HUES6 (cell line): ENCODE data around the gene ACAP3.

Experiments used
- H3K27ac ChIP-seq: 2 replicates; pipeline ENCODE4 v1.7.0; 2013; ENCODE audit warnings: low read depth, mild to moderate bottlenecking, low read length, inconsistent platforms
- H3K27me3 ChIP-seq: 2 replicates; pipeline ENCODE4 v1.6.1; 2013; ENCODE audit warnings: low read length; ENCODE audit not compliant: control insufficient read depth, insufficient read depth
- H3K36me3 ChIP-seq: 2 replicates; pipeline ENCODE4 v1.6.1; 2013; ENCODE audit warnings: low read length; ENCODE audit not compliant: control insufficient read depth, insufficient read depth
- H3K4me1 ChIP-seq: 2 replicates; pipeline ENCODE4 v1.6.1; 2013; ENCODE audit warnings: low read length; ENCODE audit not compliant: control insufficient read depth, insufficient read depth
- H3K4me3 ChIP-seq: 2 replicates; pipeline ENCODE4 v1.5.1; 2013; ENCODE audit warnings: low read depth, low read length
- H3K9ac ChIP-seq: one replicate; pipeline ENCODE4 v1.6.1; 2013; ENCODE audit warnings: mild to moderate bottlenecking, low read length
- H3K9me3 ChIP-seq: 2 replicates; pipeline ENCODE4 v1.6.1; 2013; ENCODE audit warnings: low read depth, low read length; ENCODE audit not compliant: control insufficient read depth, insufficient read depth

ACAP3 gene

DNA sequence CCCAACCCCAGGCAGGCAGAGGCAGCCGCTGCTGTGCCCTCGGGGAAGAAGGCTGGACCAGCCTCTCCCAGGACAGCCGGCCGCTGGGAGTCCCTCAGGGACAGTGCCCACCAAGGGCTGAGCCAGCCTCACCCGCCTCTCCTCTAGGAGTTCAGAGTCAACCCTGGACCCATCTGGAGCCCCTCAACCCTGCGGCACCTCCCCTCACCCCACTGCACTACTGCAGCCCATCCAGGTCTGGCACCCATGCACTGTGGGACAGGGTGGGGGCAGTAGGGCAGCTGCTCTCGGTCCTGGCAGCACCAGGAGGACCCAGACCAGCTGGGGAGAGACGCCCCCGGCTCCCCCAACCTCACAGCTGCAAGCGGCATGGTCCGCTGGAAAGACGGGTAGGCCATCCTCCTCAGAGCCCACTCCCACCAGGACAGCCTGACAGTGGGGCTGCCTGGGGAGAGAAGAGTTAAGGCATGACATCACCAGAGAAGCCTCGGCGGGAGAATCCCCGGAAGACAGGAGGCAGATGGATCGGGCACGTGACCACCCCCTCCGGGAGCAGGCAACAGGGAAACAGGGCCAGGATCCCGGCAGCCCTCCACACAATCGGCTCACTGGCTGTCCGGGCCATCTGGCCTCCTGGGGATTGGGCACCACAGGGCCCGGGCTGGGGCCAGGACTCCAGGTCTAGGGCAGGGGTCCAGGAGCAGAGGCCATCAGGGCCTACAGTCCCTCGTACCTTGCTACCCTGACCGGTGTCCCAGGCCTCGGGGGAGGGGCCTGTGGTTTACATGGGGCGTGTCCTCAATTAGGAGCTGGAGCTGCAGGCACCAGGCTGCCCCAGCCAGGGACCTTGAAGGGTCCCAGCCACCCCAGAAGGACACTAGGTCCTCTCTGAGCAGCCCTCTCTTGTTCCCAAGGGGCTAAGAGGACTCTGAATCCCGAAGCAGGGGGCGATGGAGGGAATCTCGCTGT lies 3.1 kb downstream of the ACAP3 start:
- Histone ChIP-seq H3K4me3 (peak overlapping the region; percentile 50), H3K27ac (peak overlapping the region; percentile 84), H3K36me3 (no peaks in the 10 kb centered on the region), H3K4me1 (peaks cover 42% of the 10 kb centered on the region), H3K9me3 (no peaks in the 10 kb centered on the region), H3K27me3 (no peaks in the 10 kb centered on the region; the same call in 1 of the 2 replicates), H3K9ac (peak overlapping the region; percentile 65)

DNA sequence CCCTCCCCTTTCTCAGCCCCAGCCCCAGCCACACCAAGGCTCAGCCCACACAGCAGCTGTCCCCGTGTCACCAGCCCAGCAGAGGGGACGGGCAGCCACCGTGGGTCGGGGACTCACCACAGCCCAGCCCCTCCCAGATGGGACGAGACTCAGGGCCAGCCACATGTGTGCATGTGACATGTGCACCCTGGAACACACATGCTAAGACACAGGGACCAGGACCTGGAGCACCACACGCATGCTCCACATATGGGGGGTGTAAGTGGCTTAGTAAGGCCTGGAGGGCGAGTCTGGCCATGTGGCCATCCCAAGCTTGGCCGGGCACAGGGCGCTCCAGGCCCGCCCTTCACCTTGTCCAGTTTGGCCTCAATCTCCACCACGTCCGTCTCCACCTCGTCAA lies 4.0 kb downstream of the ACAP3 start:
- Histone ChIP-seq H3K36me3 (no peaks in the 10 kb centered on the region), H3K4me1 (peaks cover 38% of the 10 kb centered on the region), H3K27ac (no peak overlapping the region), H3K4me3 (no peak overlapping the region), H3K9ac (no peak overlapping the region), H3K27me3 (no peaks in the 10 kb centered on the region; the same call in 1 of the 2 replicates), H3K9me3 (no peaks in the 10 kb centered on the region)

DNA sequence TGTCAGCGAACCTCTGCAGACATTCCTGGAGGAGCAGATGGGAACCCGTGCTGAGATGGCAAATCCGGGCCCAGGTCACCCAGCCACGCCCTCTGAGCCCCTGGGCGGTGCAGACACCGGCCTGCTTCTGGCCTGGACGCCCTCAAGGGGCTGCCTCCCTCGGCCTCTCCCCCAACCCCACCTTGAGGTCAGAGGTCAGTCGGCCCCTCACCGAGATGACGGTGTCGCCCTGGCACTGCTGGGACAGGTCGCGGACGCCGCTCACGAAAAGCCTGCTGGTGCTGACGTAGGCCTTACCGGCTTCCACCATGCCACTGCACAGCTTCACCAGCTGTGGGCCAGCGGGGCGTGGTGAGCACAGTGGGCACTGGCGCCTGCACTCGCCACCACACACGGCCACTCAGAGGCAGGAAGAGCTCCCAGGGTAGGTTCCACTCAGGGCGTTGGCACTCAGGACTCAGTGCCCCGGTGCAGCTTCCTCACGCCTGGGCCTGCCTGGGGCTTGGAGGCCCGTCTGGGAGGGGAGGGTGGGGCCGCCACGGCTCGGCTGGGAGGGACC lies 4.7 kb downstream of the ACAP3 start:
- peaks cover 38% of the 10 kb centered on the region for H3K4me1 ChIP-seq
- no peaks in the 10 kb centered on the region for H3K9me3 ChIP-seq
- no peaks in the 10 kb centered on the region for H3K36me3 ChIP-seq
- no peak overlapping the region for H3K9ac ChIP-seq
- no peaks in the 10 kb centered on the region; the same call in 1 of the 2 replicates for H3K27me3 ChIP-seq
- no peak overlapping the region for H3K27ac ChIP-seq
- no peak overlapping the region for H3K4me3 ChIP-seq

DNA sequence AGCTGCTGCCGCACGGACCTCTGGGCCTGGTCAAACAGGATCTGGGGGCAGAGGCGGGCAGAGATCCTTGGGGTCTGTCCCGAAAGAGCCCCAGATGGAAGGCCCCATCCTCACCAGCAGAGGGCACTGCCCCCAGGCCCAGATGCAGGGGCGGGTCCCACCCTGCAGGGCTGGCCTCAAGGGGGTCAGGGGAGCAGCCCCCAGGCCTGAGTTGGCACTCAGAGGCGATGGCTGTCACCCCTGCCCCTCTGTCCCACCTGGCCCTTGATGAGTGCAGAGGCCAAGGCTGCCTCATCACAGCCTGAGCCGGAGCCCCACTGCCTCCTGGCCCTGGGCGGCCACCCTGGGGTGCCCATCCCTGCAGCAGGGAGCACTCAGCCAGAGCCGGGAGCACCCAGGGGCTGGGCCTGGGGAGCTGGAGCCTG lies 5.7 kb downstream of the ACAP3 start:
- H3K36me3 ChIP-seq = peaks cover 4% of the 10 kb centered on the region
- no peak overlapping the region for H3K27ac ChIP-seq
- no peak overlapping the region for H3K9ac ChIP-seq
- peaks cover 35% of the 10 kb centered on the region for H3K4me1 ChIP-seq
- H3K27me3 ChIP-seq = no peaks in the 10 kb centered on the region; the same call in 1 of the 2 replicates
- no peaks in the 10 kb centered on the region for H3K9me3 ChIP-seq
- no peak overlapping the region for H3K4me3 ChIP-seq

DNA sequence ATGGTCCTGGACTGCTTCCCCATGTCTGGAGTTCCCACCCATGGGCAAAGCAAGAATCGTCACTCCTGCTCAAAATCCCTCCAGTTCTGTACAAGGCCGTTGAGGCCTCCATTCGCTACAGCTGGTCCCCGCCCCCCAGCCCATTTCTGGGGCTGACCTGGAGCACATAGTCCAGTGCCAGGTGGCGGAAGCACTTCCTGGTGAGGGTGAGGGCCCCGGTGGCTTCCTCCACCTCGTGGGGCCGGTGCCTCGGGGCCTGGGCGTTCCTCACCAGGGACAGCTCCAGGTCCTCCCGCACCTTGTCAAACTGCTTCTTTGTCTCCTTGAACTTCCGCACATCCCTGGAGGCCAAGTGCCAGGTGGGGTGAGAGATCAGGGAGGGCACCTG lies 7.4 kb downstream of the ACAP3 start:
- H3K4me1 ChIP-seq = peaks cover 20% of the 10 kb centered on the region
- no peaks in the 10 kb centered on the region for H3K27me3 ChIP-seq
- H3K4me3 ChIP-seq = no peak overlapping the region
- H3K9ac ChIP-seq = no peak overlapping the region
- no peak overlapping the region for H3K27ac ChIP-seq
- peaks cover 12% of the 10 kb centered on the region for H3K36me3 ChIP-seq
- no peaks in the 10 kb centered on the region for H3K9me3 ChIP-seq

DNA sequence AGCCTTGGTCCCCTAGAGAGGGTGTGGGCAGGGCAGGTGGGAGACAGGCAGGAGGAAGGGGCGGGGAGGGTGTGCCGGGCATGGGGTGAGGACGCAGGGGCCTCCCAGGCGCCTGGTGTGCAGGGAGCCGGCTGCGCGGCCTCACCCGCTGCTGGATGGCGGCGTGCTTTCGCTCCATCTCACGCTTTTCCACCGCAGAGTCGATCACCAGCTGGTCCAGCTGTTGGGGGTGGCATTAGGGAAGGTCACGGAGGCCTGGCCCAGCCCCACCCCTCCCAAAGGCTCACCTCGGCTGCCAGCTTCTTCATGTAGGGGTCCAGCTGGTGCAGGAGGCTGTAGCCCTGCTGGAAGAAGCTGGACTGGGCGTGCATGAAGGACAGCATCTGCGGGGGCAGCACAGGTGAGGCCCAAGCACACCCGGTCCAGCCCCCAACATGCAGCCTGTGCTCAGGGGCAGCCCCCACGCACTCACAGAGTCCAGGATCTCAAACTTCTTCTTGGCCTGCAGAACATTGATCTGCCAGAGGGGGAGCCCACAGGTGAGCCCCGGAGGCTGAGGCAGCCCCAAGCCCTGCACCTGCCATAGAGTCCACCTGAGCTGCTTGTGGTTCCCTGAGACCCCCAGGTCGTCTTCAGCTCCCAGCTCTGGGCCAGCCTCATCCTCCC lies 7.9 kb downstream of the ACAP3 start:
- Histone ChIP-seq H3K9me3 (no peaks in the 10 kb centered on the region), H3K27me3 (no peaks in the 10 kb centered on the region), H3K4me3 (no peak overlapping the region), H3K9ac (no peak overlapping the region), H3K36me3 (peaks cover 12% of the 10 kb centered on the region), H3K4me1 (peaks cover 15% of the 10 kb centered on the region), H3K27ac (no peak overlapping the region)

DNA sequence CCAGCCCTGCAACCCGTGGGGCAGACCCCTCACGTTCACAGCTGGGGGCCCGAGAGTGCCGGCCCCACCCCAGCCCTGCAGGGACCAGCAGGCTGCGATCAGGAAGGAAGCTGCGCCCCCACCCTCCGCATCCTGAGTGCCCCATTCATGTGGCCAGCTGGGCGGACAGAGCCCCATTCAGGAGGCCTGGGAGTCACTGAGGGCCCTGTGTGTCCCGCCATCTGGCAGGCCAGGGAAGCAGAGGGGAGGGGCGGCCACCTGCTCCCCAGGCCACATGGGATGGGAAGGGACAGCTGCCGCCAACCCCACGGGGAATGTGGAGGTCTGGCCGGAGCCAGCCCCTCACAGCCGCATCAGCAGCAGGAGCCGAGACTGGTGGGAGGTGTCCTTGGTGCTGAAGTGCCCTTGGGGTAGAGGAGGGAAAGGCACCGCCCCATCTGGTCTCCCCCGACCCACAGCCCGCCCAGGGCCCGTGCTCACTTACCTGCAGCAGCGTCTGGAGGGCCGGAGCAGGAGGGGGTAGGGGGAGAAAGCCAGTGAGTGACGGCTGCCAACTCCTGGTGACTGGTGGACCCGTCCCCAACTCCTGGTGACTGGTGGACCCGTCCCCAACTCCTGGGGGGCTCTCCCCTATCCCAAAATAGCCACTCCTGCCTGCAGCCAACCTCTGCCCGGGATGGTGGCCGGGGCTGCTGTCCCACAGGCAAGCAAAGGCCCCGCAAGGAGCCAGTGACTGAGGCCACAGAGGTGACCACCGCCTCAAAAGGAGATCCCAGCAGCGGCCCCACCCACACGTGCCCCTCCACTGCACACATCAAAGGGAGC lies 8.7 kb downstream of the ACAP3 start:
- peaks cover 7% of the 10 kb centered on the region for H3K4me1 ChIP-seq
- no peak overlapping the region for H3K27ac ChIP-seq
- no peak overlapping the region for H3K9ac ChIP-seq
- no peaks in the 10 kb centered on the region for H3K27me3 ChIP-seq
- peaks cover 12% of the 10 kb centered on the region for H3K36me3 ChIP-seq
- no peaks in the 10 kb centered on the region for H3K9me3 ChIP-seq
- H3K4me3 ChIP-seq = no peak overlapping the region

DNA sequence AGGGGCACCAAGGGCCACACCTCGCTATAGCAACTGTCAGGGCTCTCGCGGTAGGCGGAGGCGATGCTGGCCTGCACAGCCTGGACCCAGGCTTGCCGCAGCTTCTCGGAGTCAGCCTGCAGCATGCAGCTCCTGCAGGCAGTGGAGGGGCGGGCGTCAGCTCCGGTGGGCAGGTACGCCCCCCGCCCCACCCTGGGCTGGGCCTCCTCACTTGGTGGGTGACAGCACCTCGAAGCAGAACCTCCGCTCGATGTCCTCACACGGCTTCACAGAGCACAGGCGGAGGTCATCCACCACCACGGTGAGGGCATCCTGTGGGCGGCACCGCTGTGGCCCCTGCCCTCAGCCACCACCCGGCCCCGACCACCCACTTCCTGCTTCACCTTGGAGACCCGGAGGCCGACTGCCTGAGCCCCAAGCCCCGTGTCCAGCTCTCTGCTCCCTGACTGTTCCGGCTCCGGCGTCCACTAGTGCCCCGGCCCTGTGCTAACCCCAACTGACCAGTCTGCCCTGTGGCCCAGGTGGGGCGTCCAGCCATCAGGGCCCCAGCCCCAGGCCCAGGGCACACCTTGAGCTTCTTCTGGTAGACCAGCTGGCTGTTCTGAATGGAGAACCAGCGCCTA lies 9.8 kb downstream of the ACAP3 start:
- H3K9me3 ChIP-seq = no peaks in the 10 kb centered on the region
- peaks cover 12% of the 10 kb centered on the region for H3K36me3 ChIP-seq
- H3K27me3 ChIP-seq = no peaks in the 10 kb centered on the region
- no peak overlapping the region for H3K9ac ChIP-seq
- peaks cover 2% of the 10 kb centered on the region for H3K4me1 ChIP-seq
- H3K27ac ChIP-seq = no peak overlapping the region
- H3K4me3 ChIP-seq = no peak overlapping the region

DNA sequence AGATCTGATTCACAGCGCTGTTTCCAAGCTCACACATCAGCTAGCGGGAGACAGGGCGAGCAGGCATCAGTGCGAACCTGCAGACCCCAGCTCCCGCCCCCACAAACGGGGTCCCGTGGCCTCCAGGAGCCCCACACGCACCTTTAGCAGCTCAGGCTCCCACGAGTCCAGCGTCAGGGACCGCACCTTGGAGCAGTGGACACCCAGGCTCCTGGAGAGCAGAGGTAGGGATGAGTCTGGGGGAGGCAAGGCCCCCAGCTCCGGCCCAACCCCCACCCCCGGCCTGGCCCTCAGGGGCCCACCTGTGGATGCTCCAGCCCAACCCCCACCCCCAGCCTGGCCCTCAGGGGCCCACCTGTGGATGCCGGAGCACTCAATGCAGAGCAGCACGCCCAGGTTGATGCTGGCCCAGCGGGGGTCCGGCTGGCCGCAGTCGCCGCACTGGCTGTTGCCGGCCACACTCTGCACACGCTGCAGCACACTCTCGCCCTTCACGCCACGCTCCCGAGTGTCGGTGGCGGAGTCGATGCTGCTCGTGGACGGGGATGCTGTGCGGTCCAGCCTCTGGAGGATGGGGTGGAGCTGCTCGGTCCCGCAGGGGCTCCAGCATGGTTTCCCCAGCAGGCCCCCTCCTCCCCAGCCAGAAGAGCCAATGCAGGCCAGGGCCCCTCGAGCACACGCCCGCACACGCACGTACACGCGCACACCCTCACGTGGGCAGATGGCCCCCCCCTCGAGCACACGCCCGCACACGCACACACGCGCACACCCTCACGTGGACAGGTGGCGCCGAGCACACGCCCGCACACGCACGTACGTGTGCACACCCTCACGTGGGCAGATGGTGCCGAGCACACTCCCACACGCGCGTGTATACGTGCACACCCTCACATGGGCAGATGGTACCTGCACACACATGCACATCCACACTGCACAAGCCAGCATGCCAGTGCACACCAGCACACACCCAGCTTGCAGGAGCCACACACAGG lies 11.4 kb downstream of the ACAP3 start:
- Histone ChIP-seq H3K27ac (no peak overlapping the region), H3K4me3 (no peak overlapping the region), H3K4me1 (peaks cover 5% of the 10 kb centered on the region; the same call in 1 of the 2 replicates), H3K36me3 (peaks cover 12% of the 10 kb centered on the region), H3K27me3 (no peaks in the 10 kb centered on the region), H3K9ac (no peak overlapping the region), H3K9me3 (no peaks in the 10 kb centered on the region)
